GM19025 (cell line): ENCODE data around the gene KRTAP1-5.
"Not testable (repeated sequence)": the region's sequence is repeated elsewhere in the genome, so short reads cannot be mapped to it uniquely, and the experiment has no call there.

Experiments used
- ATAC-seq: cut with Tn5 transposase; IDR thresholded peaks from one replicate; pipeline ENCODE4 v1.9.1; 2021; ENCODE audit warnings: mild to moderate bottlenecking, low read depth, moderate library complexity; ENCODE audit not compliant: unreplicated experiment

KRTAP1-5 gene

DNA sequence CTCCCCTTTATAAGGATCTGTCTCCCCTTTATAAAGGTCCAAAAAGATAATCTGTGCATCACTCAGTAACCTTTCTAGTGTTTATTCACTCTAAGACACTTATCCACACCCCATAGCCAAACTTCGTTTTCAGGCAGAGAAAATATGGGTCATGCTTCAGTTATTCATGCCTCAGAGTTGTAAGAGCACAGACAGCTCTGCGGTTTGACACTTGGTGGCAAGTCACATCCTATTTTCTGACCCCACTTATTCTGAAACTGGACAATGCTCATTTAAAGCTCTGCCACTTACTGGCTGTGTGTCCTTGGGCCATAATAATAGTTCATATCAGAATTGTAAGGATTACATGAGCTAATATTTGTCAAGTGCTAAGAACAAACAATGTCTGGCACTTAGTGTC lies 22.1 kb upstream of the KRTAP1-5 start:
- ATAC-seq = no peak

DNA sequence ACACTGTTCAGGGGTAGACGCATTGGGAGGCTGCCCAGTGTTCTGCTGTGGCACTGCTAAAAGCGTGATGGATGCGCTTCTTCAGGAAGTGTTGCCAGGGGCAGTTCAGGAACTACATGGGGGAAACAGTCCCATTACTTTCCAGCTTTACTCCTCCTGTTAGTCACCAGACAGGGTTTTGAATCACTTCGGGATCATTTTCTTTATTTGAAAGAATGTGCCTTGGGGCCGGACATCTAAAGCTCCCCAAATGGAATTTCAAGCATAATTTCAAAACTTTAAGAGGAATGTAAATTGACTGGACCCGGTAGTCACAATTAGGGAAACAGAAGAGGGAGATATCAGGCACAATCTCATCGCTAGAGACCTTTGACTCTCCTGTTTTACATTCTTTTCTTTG lies 21.4 kb upstream of the KRTAP1-5 start:
- ATAC-seq = no peak

DNA sequence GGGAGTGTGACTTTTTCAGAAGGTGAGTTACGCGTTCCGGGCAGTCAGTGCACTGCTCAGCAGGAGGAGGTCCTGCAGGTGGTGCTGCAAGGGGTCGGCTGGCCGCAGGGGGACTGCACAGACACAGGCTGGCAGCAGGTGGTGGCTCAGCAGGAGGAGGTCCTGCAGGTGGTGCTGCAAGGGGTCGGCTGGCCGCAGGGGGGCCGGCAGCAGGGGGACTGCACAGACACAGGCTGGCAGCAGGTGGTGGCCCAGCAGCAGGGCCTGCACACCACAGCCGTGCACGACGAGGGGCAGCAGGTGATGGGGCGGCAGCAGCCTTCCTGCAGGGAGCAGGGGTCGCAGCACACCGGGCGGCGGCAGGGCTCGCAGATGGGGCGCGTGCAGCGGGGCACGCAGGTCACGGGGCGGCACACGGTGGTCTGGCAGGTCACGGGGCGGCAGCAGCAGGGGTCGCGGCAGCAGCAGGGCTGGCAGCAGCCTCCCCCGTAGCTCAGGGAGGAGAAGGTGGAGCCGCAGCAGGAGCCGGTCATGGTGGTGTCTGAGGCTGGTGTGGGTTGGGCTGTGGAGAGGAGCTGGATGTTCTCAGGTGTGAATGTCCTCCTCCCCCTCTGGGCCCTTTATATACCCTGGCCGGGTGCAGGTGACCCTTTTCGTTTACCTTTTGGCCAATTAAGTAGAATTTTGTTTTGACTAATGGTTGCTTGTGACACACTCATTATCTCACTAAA lies 19.9 kb upstream of the KRTAP1-5 start, which contains the start of gene KRTAP2-1:
Gene KRTAP2-1, minus strand, starts transcription at position 582 of the 731 bp plus-strand sequence. Its CDS starts 49 bp downstream, at position 533.
- ATAC-seq = not testable (repeated sequence)

DNA sequence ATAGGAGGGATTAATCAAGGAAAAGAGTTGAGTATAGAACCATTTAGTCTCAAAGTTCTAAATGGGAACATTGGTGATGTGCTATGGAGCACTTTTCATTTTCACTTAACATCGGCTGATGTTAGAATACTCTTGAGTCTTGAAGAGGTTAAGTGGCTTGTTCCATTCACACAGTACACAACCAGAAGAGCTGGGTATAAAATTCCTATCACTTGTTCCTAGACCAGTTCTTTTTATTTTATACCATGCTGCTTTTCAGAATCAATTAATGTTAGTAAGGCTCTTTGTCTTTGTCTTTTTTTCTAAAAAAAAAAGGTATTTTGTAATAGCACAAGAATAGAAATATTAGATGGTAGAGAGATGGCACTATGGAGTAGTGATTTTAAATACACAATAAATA lies 15.9 kb upstream of the KRTAP1-5 start:
- ATAC-seq = no peak

DNA sequence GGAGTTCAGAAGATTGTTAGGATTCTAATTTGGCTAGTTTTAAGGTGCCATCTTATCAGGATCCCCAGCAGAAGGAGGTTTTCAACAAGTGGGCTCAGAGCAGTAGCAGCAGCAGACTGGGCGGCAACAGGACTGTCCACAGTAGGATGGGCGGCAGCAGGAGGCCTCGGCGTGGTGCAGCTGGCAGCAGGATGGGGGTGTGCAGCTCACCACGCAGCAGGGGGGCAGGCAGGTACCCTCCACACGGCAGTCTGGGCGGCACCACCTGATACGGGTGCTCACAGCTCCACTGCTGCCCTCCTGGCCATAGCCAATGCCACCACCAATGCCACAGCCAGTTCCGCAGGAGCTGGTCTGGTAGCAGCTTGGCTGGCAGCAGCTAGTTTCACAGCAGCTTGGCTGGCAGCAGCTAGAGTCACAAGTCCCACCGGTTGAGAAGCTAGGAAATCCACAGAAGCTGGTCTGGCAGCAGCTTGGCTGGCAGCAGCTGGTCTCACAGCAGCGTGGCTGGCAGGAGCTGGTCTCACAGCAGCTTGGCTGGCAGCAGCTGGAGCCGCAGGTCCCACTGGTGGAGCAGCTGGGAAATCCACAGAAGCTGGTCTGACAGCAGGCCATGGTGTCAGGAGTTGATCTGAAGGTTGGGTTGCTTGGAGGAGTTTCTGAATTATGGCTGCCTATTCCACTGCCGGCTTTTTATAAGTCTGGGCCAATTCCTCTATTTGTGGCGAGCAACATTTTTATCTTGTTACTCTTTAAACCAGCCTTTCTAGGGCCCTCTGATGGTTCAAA lies 14.0 kb upstream of the KRTAP1-5 start, which contains the start of gene KRTAP1-1:
Gene KRTAP1-1, minus strand, starts transcription at position 668 of the 789 bp plus-strand sequence. Its CDS starts 53 bp downstream, at position 615.
- not testable (repeated sequence) for ATAC-seq

DNA sequence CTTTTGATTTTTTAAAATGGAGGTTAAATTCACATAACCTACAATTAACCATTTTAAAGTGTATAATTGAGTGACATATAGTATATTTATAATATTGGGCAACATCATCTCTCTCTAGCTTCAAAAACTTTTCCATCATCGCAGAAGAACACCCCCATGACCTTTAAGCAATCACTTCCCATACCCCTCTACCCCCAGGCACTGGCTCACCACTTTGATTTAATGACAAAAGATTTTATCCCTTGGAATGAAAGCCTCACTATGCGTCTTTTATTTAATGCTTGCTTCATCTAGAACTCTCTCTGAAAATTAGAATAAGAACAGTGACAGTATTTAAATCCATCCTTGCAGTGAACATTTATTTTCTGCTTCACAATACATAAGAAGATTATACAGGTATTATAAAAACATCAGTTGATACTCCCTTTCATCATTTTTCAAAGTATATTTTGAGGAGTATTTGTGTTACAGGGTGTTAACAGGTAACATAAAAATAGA lies 10.9 kb upstream of the KRTAP1-5 start:
- ATAC-seq = no peak

DNA sequence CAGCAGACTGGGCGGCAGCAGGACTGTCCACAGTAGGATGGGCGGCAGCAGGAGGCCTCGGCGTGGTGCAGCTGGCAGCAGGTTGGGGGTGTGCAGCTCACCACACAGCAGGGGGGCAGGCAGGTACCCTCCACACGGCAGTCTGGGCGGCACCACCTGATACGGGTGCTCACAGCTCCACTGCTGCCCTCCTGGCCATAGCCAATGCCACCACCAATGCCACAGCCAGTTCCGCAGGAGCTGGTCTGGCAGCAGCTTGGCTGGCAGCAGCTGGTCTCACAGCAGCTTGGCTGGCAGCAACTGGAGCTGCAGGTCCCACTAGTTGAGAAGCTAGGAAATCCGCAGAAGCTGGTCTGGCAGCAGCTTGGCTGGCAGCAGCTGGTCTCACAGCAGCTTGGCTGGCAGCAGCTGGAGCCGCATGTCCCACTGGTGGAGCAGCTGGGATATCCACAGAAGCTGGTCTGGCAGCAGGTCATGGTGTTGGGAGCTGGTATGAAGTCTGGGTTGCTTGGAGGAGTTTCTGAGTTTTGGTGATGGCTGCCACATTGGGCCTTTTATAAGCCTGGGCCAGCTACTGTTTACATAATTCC lies 7.4 kb upstream of the KRTAP1-5 start, which contains the start of gene KRTAP1-3:
Gene KRTAP1-3, minus strand, starts transcription at position 529 of the 590 bp plus-strand sequence. Its CDS starts 53 bp downstream, at position 476.
- ATAC-seq = not testable (repeated sequence)

DNA sequence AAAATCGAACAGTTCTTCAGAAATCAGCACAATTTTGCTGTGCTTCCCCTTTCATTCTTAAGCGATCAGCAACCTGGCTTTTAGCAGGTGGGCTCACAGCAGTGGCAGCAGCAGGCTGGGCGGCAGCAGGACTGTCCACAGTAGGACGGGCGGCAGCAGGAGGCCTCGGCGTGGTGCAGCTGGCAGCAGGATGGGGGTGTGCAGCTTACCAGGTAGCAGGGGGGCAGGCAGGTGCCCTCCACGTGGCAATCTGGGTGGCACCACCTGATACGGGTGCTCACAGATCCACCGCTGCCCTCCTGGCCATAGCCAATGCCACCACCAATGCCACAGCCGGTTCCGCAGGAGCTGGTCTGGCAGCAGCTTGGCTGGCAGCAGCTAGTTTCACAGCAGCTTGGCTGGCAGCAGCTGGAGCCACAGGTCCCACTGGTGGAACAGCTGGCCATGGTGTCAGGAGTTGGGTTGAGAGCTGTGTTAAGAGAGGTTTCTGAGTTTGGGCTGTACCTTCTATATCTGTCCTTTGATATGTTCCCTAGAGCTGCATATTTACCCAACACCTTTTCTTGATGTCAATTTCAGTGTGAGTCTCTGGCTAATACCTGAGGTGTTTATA lies 2.7 kb upstream of the KRTAP1-5 start, which contains the start of gene KRTAP1-4:
Gene KRTAP1-4, minus strand, starts transcription at position 563 of the 613 bp plus-strand sequence. Its CDS starts 117 bp downstream, at position 446.
- no peak for ATAC-seq

DNA sequence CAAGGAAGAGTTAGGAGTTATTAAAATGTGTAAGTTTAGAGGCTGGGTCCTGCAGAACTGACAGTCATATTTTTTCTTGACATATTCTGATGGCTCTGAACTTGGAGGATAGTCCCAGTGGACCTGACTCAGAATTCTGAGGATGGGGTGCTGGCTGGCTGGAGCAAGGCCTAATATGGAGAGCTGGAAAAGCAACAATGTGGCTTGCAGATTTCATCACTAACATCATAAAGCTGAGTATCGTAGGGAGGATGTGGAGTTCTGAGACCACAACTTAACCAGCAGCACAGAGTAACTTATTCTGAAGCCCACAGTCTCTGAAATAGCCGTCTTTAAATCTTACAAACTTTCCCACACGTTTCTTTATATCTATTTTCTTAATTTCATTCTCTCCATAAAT lies 2.3 kb downstream of the KRTAP1-5 start:
- no peak for ATAC-seq

DNA sequence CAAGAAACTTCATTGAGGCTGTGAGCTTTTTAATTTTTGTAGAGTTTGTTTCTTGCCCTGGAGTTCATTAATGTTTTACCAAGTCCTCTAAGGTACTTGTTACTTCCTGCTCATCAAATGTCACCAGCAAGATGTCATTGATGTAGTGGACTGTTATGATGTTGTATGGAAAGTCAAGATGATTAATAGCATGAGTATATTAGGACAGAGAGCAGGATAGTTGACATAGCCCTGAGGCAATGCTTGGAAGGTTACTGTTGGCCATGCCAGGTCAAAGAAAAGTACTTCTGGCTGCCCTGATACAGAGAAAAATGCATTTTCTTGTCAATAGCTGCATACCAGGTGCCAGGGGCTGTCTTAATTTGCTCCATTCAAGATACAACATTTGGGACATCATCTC lies 6.7 kb downstream of the KRTAP1-5 start:
- no peak for ATAC-seq

DNA sequence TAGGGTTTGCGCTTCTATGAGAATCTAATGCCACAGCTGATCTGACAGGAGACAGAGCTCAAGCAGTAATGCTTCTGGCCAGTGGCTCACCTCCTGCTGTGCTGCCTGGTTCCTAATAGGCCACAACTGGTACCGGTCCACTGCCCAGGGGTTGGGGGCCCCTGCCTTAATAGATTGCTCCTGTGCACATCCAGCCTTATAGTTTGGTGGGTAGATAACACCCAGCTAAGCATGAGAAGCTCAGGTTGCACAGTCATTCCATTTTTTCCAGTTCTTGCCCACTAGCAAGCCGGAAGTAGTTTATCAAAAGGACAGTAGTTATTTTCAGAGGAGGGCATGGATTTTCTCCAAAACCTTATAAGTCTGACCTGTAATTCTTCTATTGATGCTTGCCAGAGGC lies 7.6 kb downstream of the KRTAP1-5 start:
- no peak for ATAC-seq

DNA sequence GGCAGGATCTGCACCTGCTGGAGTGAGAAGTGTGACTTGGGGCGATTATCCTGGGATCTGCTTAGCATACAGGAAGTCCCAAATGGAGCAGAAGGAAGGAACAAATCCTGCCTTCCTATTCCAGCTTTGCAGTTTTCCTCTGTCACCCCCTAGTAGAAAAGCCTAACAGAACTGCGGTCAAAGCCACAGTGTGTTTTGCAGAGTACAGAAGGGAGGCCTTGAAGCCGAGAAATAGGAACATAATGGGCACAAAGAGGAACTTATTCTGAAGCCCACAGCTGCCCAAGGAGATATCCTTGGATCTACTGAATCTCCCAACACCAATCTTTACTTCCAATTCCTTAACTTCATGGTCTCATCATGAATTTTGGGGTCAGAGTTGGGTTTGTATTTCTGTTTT lies 8.5 kb downstream of the KRTAP1-5 start:
- no peak for ATAC-seq

DNA sequence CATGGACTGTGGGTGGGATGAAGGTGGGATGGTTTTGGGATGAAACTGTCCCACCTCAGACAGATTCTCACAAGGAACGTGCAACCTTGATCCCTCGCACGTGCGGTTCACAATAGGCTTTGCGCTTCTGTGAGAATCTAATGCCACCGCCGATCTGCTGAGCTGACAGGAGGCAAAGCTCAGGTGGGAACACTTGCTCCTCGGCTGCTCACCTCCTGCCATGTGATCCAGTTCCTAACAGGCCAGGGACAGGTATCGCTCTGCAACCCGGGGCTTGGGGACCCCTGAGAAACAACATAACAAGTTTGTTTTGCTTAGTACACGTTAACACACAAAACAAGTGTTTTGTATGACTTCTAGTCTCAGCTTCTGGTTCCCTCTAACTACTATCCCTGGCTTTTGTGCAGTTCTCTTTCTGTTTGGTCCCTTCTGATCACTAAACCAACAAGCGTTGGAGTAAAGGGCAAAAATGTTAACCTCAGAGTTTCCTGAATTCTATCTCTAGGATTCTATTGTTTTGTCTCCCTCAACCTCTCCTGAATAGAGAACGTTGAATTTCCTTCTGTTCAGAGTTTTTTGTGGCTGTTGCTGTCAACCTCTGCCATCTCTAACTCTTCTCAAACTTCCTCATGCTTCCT lies 10.3 kb downstream of the KRTAP1-5 start:
- no peak for ATAC-seq

DNA sequence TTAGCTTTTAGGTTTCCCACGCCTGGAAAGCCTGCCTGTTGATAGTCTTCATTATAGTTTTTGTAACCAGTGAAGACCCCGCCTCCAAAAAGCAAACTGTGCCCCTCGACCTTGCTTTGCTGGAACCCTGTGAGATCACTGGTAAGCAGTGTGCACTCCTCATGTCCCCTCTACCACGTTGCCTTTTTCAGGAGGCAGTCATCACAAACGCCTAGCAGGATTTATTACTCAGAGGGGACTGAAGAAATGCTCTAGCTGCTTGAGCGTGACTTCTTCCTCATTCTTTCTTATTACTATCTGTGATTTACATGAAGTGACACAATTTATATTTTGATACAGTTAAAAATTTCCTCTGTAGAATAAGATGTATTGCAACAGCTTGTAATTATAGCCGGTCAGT lies 11.6 kb downstream of the KRTAP1-5 start:
- no peak for ATAC-seq

DNA sequence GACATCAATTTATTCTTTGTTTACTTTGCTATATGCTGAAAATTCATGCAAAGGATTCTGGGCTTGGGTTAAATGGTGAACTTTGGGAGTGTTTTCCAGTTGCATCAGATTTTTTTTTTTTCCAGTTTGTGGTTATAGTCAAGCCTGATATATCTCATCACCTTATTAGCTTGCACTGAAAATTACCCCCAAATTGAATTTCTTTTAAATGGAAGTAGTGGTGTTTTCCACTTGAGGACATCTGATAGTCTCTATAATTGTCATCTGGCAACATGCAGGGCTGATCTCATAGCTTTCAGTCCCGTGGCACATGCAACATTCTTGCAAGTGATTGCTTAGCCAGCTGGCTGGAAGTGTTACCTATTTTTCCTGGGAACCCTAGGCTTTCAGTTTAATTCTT lies 13.4 kb downstream of the KRTAP1-5 start:
- ATAC-seq = no peak

DNA sequence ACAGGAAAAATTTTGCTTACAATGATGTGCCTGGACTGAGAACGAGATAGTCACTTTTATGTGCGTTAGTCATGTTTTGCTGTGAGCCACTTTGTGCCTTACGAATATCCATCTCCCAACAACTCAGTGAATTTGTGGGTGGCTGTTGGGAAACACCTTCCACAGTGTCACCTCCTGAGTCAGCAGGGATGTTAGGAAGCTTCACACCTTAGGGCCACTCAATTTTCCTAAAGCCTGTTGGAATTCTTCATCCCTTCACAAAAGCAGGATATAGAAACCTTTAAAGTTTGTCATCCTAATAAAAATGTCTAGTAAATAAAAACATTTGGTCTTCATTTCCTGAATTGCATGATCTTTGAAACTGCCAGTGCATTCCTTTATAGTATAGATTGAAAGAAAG lies 13.8 kb downstream of the KRTAP1-5 start:
- ATAC-seq = no peak

DNA sequence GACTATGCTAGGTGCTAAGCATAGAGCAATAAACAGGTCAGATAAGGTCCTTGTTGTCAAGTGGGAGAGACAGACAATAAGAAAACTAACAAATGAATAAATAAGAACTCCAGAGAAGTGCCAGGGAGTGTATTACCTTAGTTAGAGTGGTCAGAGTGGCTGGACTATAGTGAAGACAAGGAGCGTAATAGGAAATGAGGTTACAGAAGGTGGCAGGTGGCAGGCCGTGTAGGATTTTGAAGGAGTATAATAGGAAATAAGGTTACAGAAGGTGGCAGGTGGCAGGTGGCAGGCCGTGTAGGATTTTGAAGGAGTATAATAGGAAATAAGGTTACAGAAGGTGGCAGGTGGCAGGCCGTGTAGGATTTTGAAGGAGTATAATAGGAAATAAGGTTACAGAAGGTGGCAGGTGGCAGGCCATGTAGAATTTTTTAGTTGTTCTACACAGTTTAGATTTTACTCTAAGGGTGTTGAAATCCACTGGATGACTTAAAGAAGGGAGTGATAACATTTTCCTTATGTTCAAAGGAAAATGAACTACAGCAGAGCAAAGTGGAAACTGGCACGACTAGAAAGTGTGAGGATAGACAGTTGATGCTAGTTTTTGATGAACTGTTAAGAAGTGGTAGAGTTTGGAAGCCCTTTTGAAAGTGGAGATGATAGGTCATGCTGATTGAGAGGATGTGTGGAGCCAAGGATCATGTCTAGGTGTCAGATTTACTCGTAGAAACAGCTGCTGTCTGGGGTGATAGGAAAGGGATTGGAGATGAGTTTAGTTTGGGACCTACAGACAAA lies 14.5 kb downstream of the KRTAP1-5 start:
- ATAC-seq = no peak

DNA sequence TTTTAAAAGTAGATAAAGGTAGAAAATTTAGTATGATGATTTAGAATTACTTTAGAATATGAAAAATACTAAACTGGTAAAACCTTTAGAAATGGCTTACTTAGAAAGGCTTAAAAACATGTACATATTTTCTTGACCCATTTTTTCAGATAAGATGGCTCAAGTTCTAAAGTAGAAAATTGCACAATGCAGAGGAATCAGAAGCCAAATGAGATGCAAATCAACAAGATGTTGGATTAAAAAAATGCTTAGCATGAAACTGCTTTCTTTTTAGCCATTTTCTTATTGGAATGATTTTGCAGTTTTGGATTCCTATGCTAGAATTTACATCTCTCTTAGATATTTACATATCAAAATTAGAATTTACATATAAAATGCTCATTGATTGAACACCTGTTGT lies 16.6 kb downstream of the KRTAP1-5 start:
- ATAC-seq = no peak

DNA sequence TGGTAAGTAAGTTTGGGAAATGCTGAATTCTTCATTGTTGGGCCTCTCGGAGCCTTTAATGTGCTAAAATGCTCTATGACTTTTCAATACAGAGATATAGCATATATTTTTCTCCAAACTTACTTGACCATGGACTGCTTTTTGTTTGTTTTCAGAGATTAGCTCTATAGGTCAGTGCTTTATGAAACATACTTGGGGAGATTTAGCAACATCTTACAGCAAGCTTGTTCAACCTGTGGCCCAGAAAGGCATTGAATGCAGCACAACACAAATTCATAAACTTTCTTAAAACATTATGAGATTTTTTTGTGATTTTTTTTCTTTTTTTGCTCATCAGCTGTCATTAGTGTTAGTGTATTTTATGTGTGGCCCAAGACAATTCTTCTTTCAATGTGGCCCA lies 17.1 kb downstream of the KRTAP1-5 start:
- ATAC-seq = no peak
